IPS-18a (cell line): Measurements from ENCODE around the gene ITM2C.

Source experiments
- H3K27ac ChIP-seq: one replicate; pipeline ENCODE4 v1.5.1; 2013; ENCODE audit warnings: low read length
- H3K27me3 ChIP-seq: one replicate; pipeline ENCODE4 v1.6.1; 2013; ENCODE audit warnings: mild to moderate bottlenecking, low read length; ENCODE audit not compliant: control insufficient read depth, insufficient read depth
- H3K36me3 ChIP-seq: one replicate; pipeline ENCODE4 v1.6.1; 2013; ENCODE audit warnings: low read depth, low read length; ENCODE audit not compliant: control insufficient read depth
- H3K4me1 ChIP-seq: one replicate; pipeline ENCODE4 v1.6.1; 2013; ENCODE audit warnings: low read depth, low read length; ENCODE audit not compliant: control insufficient read depth
- H3K4me3 ChIP-seq: one replicate; pipeline ENCODE4 v1.5.1; 2013; ENCODE audit warnings: low read length
- H3K9ac ChIP-seq: one replicate; pipeline ENCODE4 v1.6.1; 2013; ENCODE audit warnings: mild to moderate bottlenecking, low read length, moderate library complexity
- H3K9me3 ChIP-seq: one replicate; pipeline ENCODE4 v1.6.1; 2013; ENCODE audit warnings: low read depth, low read length; ENCODE audit not compliant: control insufficient read depth

Gene ITM2C

DNA sequence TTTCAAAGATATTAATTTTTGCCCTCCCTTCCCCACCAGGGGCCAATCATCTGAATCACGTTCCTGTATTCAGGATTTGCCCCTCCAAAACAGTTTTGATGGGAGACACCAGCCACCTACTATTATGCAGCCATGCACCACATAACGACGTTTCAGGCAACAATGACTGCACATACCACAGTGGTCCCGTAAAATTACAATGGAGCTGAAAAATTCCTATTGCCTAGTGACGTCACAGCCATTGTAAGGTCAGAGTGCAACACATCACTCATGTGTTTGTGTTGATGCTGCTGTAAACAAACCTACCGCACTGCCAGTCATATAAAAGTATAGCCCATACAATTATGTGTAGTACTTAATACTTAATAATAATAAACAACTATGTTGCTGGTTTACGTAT lies 22.6 kb downstream of the ITM2C start:
- H3K9ac ChIP-seq: no peak overlapping the region

GRCh38 chr2:230888824-230889400 lies 24.2 kb downstream of the ITM2C start:
- peaks cover 14% of the 10 kb centered on the region for H3K4me1 ChIP-seq
- H3K4me3 ChIP-seq: no peak overlapping the region
- H3K27me3 ChIP-seq: no peaks in the 10 kb centered on the region
- H3K9ac ChIP-seq: no peak overlapping the region
- no peak overlapping the region for H3K27ac ChIP-seq
- H3K9me3 ChIP-seq: no peaks in the 10 kb centered on the region
- no peaks in the 10 kb centered on the region for H3K36me3 ChIP-seq

More for the DNA sequence above, 22.6 kb downstream of the ITM2C start:
- Histone ChIP-seq H3K27ac (no peak overlapping the region), H3K4me1 (peaks cover 14% of the 10 kb centered on the region), H3K4me3 (no peak overlapping the region), H3K27me3 (no peaks in the 10 kb centered on the region), H3K9me3 (no peaks in the 10 kb centered on the region), H3K36me3 (no peaks in the 10 kb centered on the region)

GRCh38 chr2:230889911-230890601 lies 25.3 kb downstream of the ITM2C start:
- H3K27me3 ChIP-seq: no peaks in the 10 kb centered on the region

DNA sequence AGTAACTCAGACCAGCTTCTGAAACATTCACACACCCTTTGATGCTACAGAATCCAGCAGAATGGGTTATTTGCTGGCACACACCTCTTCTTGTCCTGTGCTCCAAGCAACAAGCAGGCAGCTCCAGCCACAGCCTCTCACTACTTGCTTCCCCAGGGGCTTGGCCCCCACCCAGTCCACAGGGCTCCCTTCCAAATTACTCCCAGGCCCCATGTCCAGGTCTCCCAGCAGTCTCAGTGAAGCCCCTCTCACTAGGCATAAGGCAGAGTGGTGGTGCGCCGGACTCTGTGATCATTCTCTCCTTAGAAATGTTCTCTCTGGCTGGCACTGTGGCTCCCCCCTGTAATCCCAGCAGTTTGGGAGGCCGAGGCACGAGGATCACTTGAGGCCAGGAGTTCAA lies 25.9 kb downstream of the ITM2C start:
- no peak overlapping the region for H3K4me3 ChIP-seq
- no peaks in the 10 kb centered on the region for H3K27me3 ChIP-seq
- no peak overlapping the region for H3K9ac ChIP-seq
- H3K27ac ChIP-seq: no peak overlapping the region
- H3K4me1 ChIP-seq: peaks cover 13% of the 10 kb centered on the region
- no peaks in the 10 kb centered on the region for H3K9me3 ChIP-seq
- no peaks in the 10 kb centered on the region for H3K36me3 ChIP-seq

More at GRCh38 chr2:230889911-230890601, 25.3 kb downstream of the ITM2C start:
- no peak overlapping the region for H3K9ac ChIP-seq
- no peak overlapping the region for H3K4me3 ChIP-seq
- no peaks in the 10 kb centered on the region for H3K9me3 ChIP-seq
- peaks cover 14% of the 10 kb centered on the region for H3K4me1 ChIP-seq
- H3K36me3 ChIP-seq: no peaks in the 10 kb centered on the region
- no peak overlapping the region for H3K27ac ChIP-seq

DNA sequence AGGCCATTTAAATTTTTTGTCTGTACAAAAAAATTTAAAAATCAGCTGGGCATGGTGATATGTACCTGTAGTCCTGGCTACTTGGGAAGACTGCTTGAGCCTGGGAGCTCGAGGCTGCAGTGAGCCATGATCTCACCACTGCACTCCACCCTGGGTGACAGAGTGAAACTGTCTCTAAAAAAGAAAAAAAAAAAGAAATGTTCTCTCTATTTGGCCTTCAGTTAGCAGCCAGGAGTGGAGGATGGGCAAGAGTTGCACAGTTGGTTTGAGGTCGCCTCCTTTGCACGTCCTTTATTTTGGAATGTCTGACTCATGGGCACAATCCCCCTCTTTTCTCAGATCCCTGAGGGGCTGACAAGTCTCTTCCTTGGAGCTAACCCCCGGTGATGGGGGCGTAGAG lies 26.3 kb downstream of the ITM2C start:
- Histone ChIP-seq H3K36me3 (no peaks in the 10 kb centered on the region), H3K27ac (no peak overlapping the region), H3K4me3 (no peak overlapping the region), H3K9me3 (no peaks in the 10 kb centered on the region), H3K27me3 (no peaks in the 10 kb centered on the region), H3K4me1 (peaks cover 9% of the 10 kb centered on the region), H3K9ac (no peak overlapping the region)

DNA sequence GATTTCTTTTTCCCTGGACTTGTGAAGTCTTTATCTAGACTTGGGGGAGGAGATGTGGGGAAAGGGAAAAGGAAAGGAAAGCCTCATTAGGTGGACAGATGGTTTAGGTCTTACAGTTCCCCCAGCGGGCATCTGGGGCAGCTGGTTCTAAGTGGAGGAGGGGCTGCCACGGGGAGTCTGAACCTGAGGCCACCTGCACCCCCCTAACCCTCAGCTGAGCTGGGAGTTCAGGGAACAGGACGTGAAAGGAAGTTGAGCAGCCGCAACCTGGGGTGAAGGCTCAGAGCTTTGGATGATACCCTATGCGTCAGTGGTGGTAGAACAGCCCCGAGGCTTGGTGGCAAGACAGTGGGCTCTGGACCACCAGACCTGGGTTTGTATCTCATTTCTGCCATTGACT lies 26.8 kb downstream of the ITM2C start:
- Histone ChIP-seq H3K4me3 (no peak overlapping the region), H3K9me3 (no peaks in the 10 kb centered on the region), H3K36me3 (no peaks in the 10 kb centered on the region), H3K9ac (no peak overlapping the region), H3K27me3 (no peaks in the 10 kb centered on the region), H3K27ac (no peak overlapping the region), H3K4me1 (peaks cover 5% of the 10 kb centered on the region)

- Histone ChIP-seq H3K27me3 (no peaks in the 10 kb centered on the region), H3K9me3 (no peaks in the 10 kb centered on the region), H3K36me3 (no peaks in the 10 kb centered on the region), H3K4me3 (no peak overlapping the region), H3K27ac (no peak overlapping the region), H3K9ac (no peak overlapping the region), H3K4me1 (no peaks in the 10 kb centered on the region)
Measured at GRCh38 chr2:230893338-230893737, 28.6 kb downstream of the ITM2C start.

GRCh38 chr2:230893841-230894781 lies 29.4 kb downstream of the ITM2C start:
- Histone ChIP-seq H3K27ac (no peak overlapping the region), H3K9ac (no peak overlapping the region), H3K27me3 (no peaks in the 10 kb centered on the region), H3K4me3 (no peak overlapping the region), H3K4me1 (peaks cover 2% of the 10 kb centered on the region), H3K36me3 (no peaks in the 10 kb centered on the region), H3K9me3 (no peaks in the 10 kb centered on the region)

DNA sequence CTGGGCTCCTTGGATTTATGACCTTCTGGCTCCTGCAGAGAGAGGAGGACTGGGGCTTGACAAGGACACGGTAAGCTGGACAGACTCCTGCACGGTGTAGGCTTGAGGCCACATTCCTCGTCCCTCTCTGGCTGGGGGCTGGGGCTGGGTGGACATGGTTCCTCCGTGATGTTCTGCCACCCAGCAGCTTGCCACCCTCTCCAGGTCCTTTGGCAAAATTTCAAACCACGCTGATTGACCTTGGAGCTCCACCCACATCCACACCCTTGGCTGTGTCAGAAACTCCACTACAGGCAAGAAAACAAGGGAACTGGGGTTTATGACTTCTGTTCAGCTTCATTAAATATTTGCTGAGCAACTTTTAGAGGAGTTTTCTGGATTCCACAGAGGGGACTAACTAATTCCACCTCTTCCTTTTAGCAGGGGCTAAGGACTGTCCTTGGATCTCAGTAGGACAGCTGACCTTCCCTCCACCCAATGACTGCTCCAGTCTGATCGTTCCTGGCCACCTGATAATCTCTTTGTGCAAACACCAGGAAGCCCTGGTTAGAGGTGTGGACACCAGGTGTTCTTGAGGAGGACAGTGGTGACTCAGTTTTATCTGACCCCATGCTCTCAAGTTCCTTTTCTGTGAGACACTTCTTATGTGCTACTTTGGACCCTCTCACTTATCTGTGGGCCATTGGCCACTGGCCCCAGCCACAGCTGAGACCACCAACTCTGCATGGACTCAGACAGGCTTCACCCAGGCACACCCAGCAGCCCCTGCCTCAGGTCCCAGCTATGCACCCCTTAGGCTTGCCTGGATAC lies 31.0 kb downstream of the ITM2C start:
- H3K27ac ChIP-seq: no peak overlapping the region
- no peaks in the 10 kb centered on the region for H3K36me3 ChIP-seq
- H3K9me3 ChIP-seq: no peaks in the 10 kb centered on the region
- peaks cover 7% of the 10 kb centered on the region for H3K4me1 ChIP-seq
- H3K4me3 ChIP-seq: no peak overlapping the region
- H3K9ac ChIP-seq: no peak overlapping the region
- no peaks in the 10 kb centered on the region for H3K27me3 ChIP-seq

GRCh38 chr2:230896346-230897115 lies 31.8 kb downstream of the ITM2C start:
- Histone ChIP-seq H3K9ac (no peak overlapping the region), H3K36me3 (no peaks in the 10 kb centered on the region), H3K27ac (no peak overlapping the region), H3K4me3 (no peak overlapping the region), H3K9me3 (no peaks in the 10 kb centered on the region), H3K4me1 (peaks cover 7% of the 10 kb centered on the region), H3K27me3 (no peaks in the 10 kb centered on the region)
